IMR-90 (cell line): ENCODE results near the gene PDE6A. TPM values are rescaled to one million over a fixed set of nuclear protein-coding genes. Genes with fewer than 3 reads are reported as not detected.

Source experiments
- ATAC-seq: fragments of 200-7000 bp; cut with Tn5 transposase; 2 replicates; pipeline ENCODE4 v1.9.1; 2020; ENCODE audit warnings: low read depth, mild to moderate bottlenecking, moderate library complexity
- BruUV-seq: library from RNA; stranded (reverse); fragments of 400-500 nt; replicated peaks from 2 replicates; lab custom pipeline; 2021; lab: Mats Ljungman, UMichigan
- CTCF ChIA-PET: fragments of 300-600 bp; formaldehyde crosslinking; extraction: SDS; loops from one replicate; lab custom pipeline; 2021; ENCODE audit warnings: antibody characterized with exemption; lab: Yijun Ruan, JAX
- POLR2A ChIA-PET: fragments of 300-600 bp; sonication (Branson Sonifier 250); formaldehyde crosslinking; loops from one replicate; lab custom pipeline; 2022; ENCODE audit warnings: antibody characterized with exemption; ENCODE audit not compliant: unreplicated experiment; lab: Charles Lee
- DNase-seq: peaks from one replicate; pipeline ENCODE4 v3.0.0; 2013
- H2AFZ ChIP-seq: replicated peaks from 2 replicates; pipeline ENCODE3; 2013; ENCODE audit warnings: low read length, mild to moderate bottlenecking; ENCODE audit not compliant: poor library complexity
- H2AK5ac ChIP-seq: 2 replicates; pipeline ENCODE4 v1.6.1; 2013; ENCODE audit warnings: low read depth, low read length, inconsistent platforms
- H2AK9ac ChIP-seq: replicated peaks from 2 replicates; pipeline ENCODE3; 2013; ENCODE audit warnings: mild to moderate bottlenecking, low read depth, low read length, moderate library complexity; ENCODE audit not compliant: poor library complexity
- H2BK120ac ChIP-seq: 2 replicates; pipeline ENCODE4 v1.6.1; 2013; ENCODE audit warnings: low read depth, low read length, inconsistent platforms
- H2BK15ac ChIP-seq: 3 replicates; pipeline ENCODE4 v1.6.1; 2013; ENCODE audit warnings: low read depth, low read length, inconsistent platforms
- H2BK20ac ChIP-seq: 2 replicates; pipeline ENCODE4 v1.6.1; 2013; ENCODE audit warnings: low read depth, mild to moderate bottlenecking, inconsistent platforms, low read length, moderate library complexity
- H2BK5ac ChIP-seq: 2 replicates; pipeline ENCODE4 v1.6.1; 2013; ENCODE audit warnings: mild to moderate bottlenecking, low read depth, low read length, inconsistent platforms; ENCODE audit not compliant: poor library complexity, severe bottlenecking
- H3K14ac ChIP-seq: replicated peaks from 2 replicates; pipeline ENCODE4 v1.6.1; 2013; ENCODE audit warnings: low read depth, low read length, inconsistent platforms
- H3K18ac ChIP-seq: 2 replicates; pipeline ENCODE4 v1.6.1; 2013; ENCODE audit warnings: low read depth, low read length, control low read depth
- H3K23ac ChIP-seq: 2 replicates; pipeline ENCODE4 v1.6.1; 2013; ENCODE audit warnings: low read depth, low read length, inconsistent platforms
- H3K27ac ChIP-seq: 2 replicates; pipeline ENCODE4 v1.5.1; 2013; ENCODE audit warnings: mild to moderate bottlenecking, control low read depth, low read length; ENCODE audit not compliant: insufficient read depth
- H3K27me3 ChIP-seq: 2 replicates; pipeline ENCODE4 v1.6.1; 2013; ENCODE audit warnings: low read length; ENCODE audit not compliant: control insufficient read depth, insufficient read depth
- H3K36me3 ChIP-seq: 2 replicates; pipeline ENCODE4 v1.6.1; 2013; ENCODE audit warnings: low read length, mixed read lengths; ENCODE audit not compliant: control insufficient read depth, insufficient read depth
- H3K4ac ChIP-seq: 2 replicates; pipeline ENCODE4 v1.6.1; 2013; ENCODE audit warnings: low read depth, low read length, inconsistent platforms
- H3K4me1 ChIP-seq: 2 replicates; pipeline ENCODE4 v1.6.1; 2013; ENCODE audit warnings: low read length, mixed read lengths; ENCODE audit not compliant: control insufficient read depth, insufficient read depth
- H3K4me2 ChIP-seq: 2 replicates; pipeline ENCODE4 v1.6.1; 2013; ENCODE audit warnings: low read depth, mild to moderate bottlenecking, control low read depth, low read length, moderate library complexity
- H3K4me3 ChIP-seq: 2 replicates; pipeline ENCODE4 v1.5.1; 2013; ENCODE audit warnings: low read depth, mild to moderate bottlenecking, control low read depth, low read length, moderate library complexity; ENCODE audit not compliant: insufficient read depth
- H3K56ac ChIP-seq: 2 replicates; pipeline ENCODE4 v1.6.1; 2013; ENCODE audit warnings: low read length, inconsistent platforms; ENCODE audit not compliant: insufficient read depth; ENCODE audit errors: extremely low read depth
- H3K79me1 ChIP-seq, 2 experiments: 2 replicates each; pipeline ENCODE4 v1.6.1; 2013; ENCODE audit warnings: low read length in 2 of 2, inconsistent platforms in 1 of 2, low read depth in 1 of 2
- H3K9ac ChIP-seq: 2 replicates; pipeline ENCODE4 v1.6.1; 2013; ENCODE audit warnings: low read depth, low read length, control low read depth
- H3K9me1 ChIP-seq: 2 replicates; pipeline ENCODE4 v1.6.1; 2013; ENCODE audit warnings: low read length, inconsistent platforms; ENCODE audit not compliant: insufficient read depth
- H3K9me3 ChIP-seq: 2 replicates; pipeline ENCODE4 v1.6.1; 2013; ENCODE audit warnings: low read length; ENCODE audit not compliant: control insufficient read depth, insufficient read depth
- H4K20me1 ChIP-seq: 2 replicates; pipeline ENCODE4 v1.6.1; 2013; ENCODE audit warnings: low read length, inconsistent platforms; ENCODE audit not compliant: insufficient read depth
- H4K5ac ChIP-seq: 2 replicates; pipeline ENCODE4 v1.6.1; 2013; ENCODE audit warnings: mild to moderate bottlenecking, low read depth, low read length, control low read depth
- H4K8ac ChIP-seq, 2 experiments: 2 replicates each; pipeline ENCODE4 v1.6.1; 2013; ENCODE audit warnings: low read depth in 2 of 2, low read length in 2 of 2, control low read depth in 1 of 2, inconsistent platforms in 1 of 2
- H4K91ac ChIP-seq: 2 replicates; pipeline ENCODE4 v1.6.1; 2013; ENCODE audit warnings: low read depth, low read length, inconsistent platforms; ENCODE audit not compliant: insufficient read depth
- BHLHE40 ChIP-seq: fragments of 150-350 bp; IDR thresholded peaks from 2 replicates; pipeline ENCODE4 v1.6.1; 2016; ENCODE audit warnings: mild to moderate bottlenecking, low read depth, low read length
- CEBPB ChIP-seq: IDR thresholded peaks from 2 replicates; pipeline ENCODE4 v1.6.1; 2012; ENCODE audit warnings: low read depth, low read length, improper control_type of control experiment
- CHD1 ChIP-seq: IDR thresholded peaks from 2 replicates; pipeline ENCODE4 v1.6.1; 2012; ENCODE audit warnings: low read depth, low read length, improper control_type of control experiment
- FOS ChIP-seq: fragments of 150-350 bp; IDR thresholded peaks from 2 replicates; pipeline ENCODE4 v1.6.1; 2016; ENCODE audit warnings: low read depth, low read length
- MXI1 ChIP-seq: IDR thresholded peaks from 2 replicates; pipeline ENCODE4 v1.6.1; 2012; ENCODE audit warnings: low read depth, mild to moderate bottlenecking, low read length, moderate library complexity, borderline replicate concordance
- NFE2L2 ChIP-seq: fragments of 150-350 bp; IDR thresholded peaks from 2 replicates; pipeline ENCODE4 v1.6.1; 2016; ENCODE audit warnings: low read depth, mild to moderate bottlenecking, low read length
- POLR2A ChIP-seq: IDR thresholded peaks from 2 replicates; pipeline ENCODE4 v1.6.1; 2012; ENCODE audit warnings: mild to moderate bottlenecking, low read depth, low read length
- RFX5 ChIP-seq: IDR thresholded peaks from 2 replicates; pipeline ENCODE4 v1.8.0; 2012; ENCODE audit warnings: low read depth, mild to moderate bottlenecking, low read length, moderate library complexity
- SMC3 ChIP-seq: fragments of 150-350 bp; IDR thresholded peaks from 2 replicates; pipeline ENCODE4 v1.6.1; 2016; ENCODE audit warnings: low read depth, mild to moderate bottlenecking, antibody characterized with exemption, low read length, moderate library complexity
- WGBS, 2 experiments: methylation state at CpG; one replicate each; pipeline versions ENCODE4 v1.1.5 to v1.1.7; 2013; ENCODE audit warnings: missing lambda C conversion rate in 2 of 2; ENCODE audit not compliant: insufficient read length in 1 of 2; ENCODE audit errors: extremely low coverage in 2 of 2; 5-methylcytosine and 5-hydroxymethylcytosine counted together
- dilution Hi-C: fragments of 300-500 bp; cut with HindIII; formaldehyde crosslinking; loops from one replicate; pipeline ENCODE4 v1.14.3; 2018; ENCODE audit warnings: low sequenced_read_pairs; ENCODE audit not compliant: unreplicated experiment
- in situ Hi-C: fragments of 300-500 bp; cut with MboI; formaldehyde crosslinking; loops from 3 replicates; pipeline ENCODE4 v1.14.3; 2019; ENCODE audit warnings: low sequenced_read_pairs, inconsistent platforms, mixed read lengths
- intact Hi-C: fragments of 100-400 bp; cut with micrococcal nuclease; formaldehyde crosslinking; loops from 2 replicates; pipeline ENCODE4 v1.10.0; 2022
- polyA plus RNA-seq, 3 experiments: library from polyadenylated mRNA; depleted of rRNA; stranded (reverse); fragments of >200 nt; gene quantifications; 2 replicates each; pipeline ENCODE4 v1.2.3, GENCODE V29; 2012; ENCODE audit warnings: low replicate concordance in 1 of 3
- total RNA-seq: library from RNA; depleted of rRNA; stranded (reverse); fragments of >200 nt; gene quantifications from 2 replicates; pipeline ENCODE4 v1.2.3, GENCODE V29; 2012
- TF ChIP-seq, protein P1 (sequence below): conservative IDR thresholded peaks from 2 replicates; pipeline ENCODE4 v1.5.1; 2012; ENCODE audit warnings: mild to moderate bottlenecking, low read depth, low read length, improper control_type of control experiment
- TF ChIP-seq, protein P2 (sequence below): fragments of 150-350 bp; IDR thresholded peaks from 2 replicates; pipeline ENCODE4 v1.6.1; 2017; ENCODE audit warnings: mild to moderate bottlenecking, antibody characterized with exemption, low read length, low read depth

Gene PDE6A
- total and polyA plus RNA-seq, 2 of the 4 experiments (the other 2 are of a cell fraction) = not detected

DNA sequence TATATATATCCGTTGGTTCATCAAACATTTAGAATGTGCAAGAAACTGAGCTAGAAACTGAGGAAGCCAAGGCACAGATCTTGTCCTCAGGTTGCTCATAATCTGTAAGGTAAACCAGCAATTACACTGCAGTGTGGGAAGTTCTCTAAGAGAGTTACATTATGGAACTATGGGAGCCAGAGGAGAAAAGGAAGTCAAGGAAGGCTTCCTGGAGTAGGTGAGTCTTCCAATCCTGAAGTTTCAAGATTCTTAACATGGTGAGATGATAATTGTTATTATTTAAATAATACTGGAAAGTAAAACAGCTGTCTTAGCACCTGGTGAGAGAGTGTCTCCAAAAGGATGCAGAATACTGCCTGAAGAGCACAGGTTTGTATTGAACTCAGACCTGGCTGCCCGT lies 44.2 kb downstream of the PDE6A start:
- Histone ChIP-seq H3K79me1 (no peaks in the 10 kb centered on the region), H3K18ac (no peak overlapping the region), H3K4ac (no peak overlapping the region), H3K4me3 (no peak overlapping the region), H3K9me1 (no peaks in the 10 kb centered on the region), H2BK5ac (no peak overlapping the region), H2BK120ac (no peak overlapping the region), H3K23ac (no peak overlapping the region), H2AFZ (no peak overlapping the region), H3K4me1 (no peaks in the 10 kb centered on the region), H4K5ac (no peak overlapping the region), H3K9ac (no peak overlapping the region), H4K20me1 (no peaks in the 10 kb centered on the region), H3K9me3 (no peaks in the 10 kb centered on the region), H3K4me2 (no peak overlapping the region), H2BK20ac (no peak overlapping the region), H3K27me3 (peaks cover 38% of the 10 kb centered on the region), H4K91ac (no peak overlapping the region), H3K56ac (no peak overlapping the region), H3K27ac (no peak overlapping the region), H2BK15ac (no peak overlapping the region), H2AK9ac (no peak overlapping the region), H3K36me3 (no peaks in the 10 kb centered on the region), H3K14ac (no peak overlapping the region), H4K8ac (no peak overlapping the region), H2AK5ac (no peak overlapping the region)
- intact Hi-C loops = no loop called here
- in situ Hi-C loops = no loop called here
- ChIA-PET CTCF (no interaction called here), POLR2A (no interaction called here)
- no TSS peak for BruUV-seq
- TF ChIP-seq BHLHE40 (no peak), CHD1 (no peak), MXI1 (no peak), SMC3 (no peak), RFX5 (no peak), CEBPB (no peak), NFE2L2 (no peak), POLR2A (no peak), FOS (no peak)
- TF ChIP-seq, protein P1, sequence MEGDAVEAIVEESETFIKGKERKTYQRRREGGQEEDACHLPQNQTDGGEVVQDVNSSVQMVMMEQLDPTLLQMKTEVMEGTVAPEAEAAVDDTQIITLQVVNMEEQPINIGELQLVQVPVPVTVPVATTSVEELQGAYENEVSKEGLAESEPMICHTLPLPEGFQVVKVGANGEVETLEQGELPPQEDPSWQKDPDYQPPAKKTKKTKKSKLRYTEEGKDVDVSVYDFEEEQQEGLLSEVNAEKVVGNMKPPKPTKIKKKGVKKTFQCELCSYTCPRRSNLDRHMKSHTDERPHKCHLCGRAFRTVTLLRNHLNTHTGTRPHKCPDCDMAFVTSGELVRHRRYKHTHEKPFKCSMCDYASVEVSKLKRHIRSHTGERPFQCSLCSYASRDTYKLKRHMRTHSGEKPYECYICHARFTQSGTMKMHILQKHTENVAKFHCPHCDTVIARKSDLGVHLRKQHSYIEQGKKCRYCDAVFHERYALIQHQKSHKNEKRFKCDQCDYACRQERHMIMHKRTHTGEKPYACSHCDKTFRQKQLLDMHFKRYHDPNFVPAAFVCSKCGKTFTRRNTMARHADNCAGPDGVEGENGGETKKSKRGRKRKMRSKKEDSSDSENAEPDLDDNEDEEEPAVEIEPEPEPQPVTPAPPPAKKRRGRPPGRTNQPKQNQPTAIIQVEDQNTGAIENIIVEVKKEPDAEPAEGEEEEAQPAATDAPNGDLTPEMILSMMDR = no peak
- TF ChIP-seq, protein P2, sequence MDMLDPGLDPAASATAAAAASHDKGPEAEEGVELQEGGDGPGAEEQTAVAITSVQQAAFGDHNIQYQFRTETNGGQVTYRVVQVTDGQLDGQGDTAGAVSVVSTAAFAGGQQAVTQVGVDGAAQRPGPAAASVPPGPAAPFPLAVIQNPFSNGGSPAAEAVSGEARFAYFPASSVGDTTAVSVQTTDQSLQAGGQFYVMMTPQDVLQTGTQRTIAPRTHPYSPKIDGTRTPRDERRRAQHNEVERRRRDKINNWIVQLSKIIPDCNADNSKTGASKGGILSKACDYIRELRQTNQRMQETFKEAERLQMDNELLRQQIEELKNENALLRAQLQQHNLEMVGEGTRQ = no peak
- dilution Hi-C loops = no loop called here
- no CpG with 5 or more reads among the region's 2 CpGs for WGBS, 2 experiments
- ATAC-seq (no peak), DNase-seq (no peak)
